Keratinocyte (primary cell): Measurements from ENCODE around the gene KRT9.

Experiments
- EZH2 ChIP-seq: IDR thresholded peaks from one replicate; pipeline ENCODE4 v1.6.1; 2012; ENCODE audit warnings: inconsistent platforms, mild to moderate bottlenecking, low read length, moderate library complexity
- TF ChIP-seq, protein P1 (sequence below), 3 experiments: IDR thresholded peaks in 1 of 3; conservative IDR thresholded peaks in 1 of 3; optimal IDR thresholded peaks in 1 of 3; 2 replicates in 2 of 3; 3 replicates in 1 of 3; pipeline versions ENCODE3 to v1.5.1; 2011; ENCODE audit warnings: low read length in 3 of 3, mild to moderate bottlenecking in 3 of 3, moderate library complexity in 2 of 3, control low read depth in 1 of 3, inconsistent platforms in 1 of 3; ENCODE audit not compliant: insufficient read depth in 2 of 3; ENCODE audit errors: extremely low read depth in 1 of 3

DNA sequence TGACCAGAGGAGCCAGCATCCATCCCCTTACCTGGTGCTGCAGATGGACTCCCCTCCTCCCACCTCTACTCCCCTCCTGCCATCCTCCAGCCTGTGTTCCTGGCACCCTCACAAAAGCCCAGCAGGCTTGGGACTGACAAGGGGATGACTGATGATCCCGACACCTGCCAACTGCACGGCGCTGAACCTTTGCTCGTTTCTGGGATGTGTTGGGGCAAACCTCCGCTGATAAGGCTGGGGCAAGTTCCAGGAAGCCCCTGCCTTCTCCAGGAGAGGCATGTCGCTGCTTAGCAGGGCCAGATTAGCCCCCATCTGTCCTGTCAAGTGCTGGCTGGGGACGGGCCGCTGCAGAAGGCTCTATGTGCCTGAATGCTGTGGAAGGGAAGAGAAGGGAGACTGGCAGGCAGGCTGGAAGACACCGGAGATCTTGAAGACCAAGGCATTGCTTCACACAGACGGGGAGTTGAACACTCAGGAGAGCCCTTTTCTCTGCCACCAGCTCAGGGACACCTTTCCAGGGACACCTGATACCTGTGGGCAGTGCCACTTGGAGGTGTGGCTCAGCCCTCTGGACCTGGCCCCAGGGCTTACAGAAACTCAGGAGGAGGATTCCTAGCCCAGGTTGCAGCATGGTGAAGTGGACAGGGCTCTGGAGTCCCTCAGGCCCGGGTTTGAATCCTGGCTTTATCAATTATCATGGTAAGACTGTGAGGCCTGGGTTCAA is 52.2 kb downstream of the KRT9 start:
- TF ChIP-seq, protein P1, sequence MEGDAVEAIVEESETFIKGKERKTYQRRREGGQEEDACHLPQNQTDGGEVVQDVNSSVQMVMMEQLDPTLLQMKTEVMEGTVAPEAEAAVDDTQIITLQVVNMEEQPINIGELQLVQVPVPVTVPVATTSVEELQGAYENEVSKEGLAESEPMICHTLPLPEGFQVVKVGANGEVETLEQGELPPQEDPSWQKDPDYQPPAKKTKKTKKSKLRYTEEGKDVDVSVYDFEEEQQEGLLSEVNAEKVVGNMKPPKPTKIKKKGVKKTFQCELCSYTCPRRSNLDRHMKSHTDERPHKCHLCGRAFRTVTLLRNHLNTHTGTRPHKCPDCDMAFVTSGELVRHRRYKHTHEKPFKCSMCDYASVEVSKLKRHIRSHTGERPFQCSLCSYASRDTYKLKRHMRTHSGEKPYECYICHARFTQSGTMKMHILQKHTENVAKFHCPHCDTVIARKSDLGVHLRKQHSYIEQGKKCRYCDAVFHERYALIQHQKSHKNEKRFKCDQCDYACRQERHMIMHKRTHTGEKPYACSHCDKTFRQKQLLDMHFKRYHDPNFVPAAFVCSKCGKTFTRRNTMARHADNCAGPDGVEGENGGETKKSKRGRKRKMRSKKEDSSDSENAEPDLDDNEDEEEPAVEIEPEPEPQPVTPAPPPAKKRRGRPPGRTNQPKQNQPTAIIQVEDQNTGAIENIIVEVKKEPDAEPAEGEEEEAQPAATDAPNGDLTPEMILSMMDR (optimal IDR thresholded peaks at IDR 0.05 in 1 of 3, IDR thresholded peaks at IDR 0.05 in 1 of 3, conservative IDR thresholded peaks at IDR 0.05 in 1 of 3; ENCODE audit: extremely low read depth in 1 of 3, insufficient read depth in 2 of 3, low read length in 3 of 3), result no peak
- TF ChIP-seq EZH2, result no peak
